NB4 (cell line): Measurements from ENCODE around the gene NTRK2.

Experiments
- CTCF ChIP-seq: IDR thresholded peaks from one replicate; pipeline ENCODE4 v1.5.1; 2012; ENCODE audit warnings: low read depth, low read length
- MAX ChIP-seq: IDR thresholded peaks from 2 replicates; pipeline ENCODE4 v1.6.1; 2011; ENCODE audit warnings: low read depth, low read length
- MYC ChIP-seq: IDR thresholded peaks from 2 replicates; pipeline ENCODE4 v1.6.1; 2011; ENCODE audit warnings: low read depth, low read length
- POLR2A ChIP-seq: IDR thresholded peaks from 2 replicates; pipeline ENCODE4 v1.6.1; 2011; ENCODE audit warnings: mild to moderate bottlenecking; ENCODE audit not compliant: insufficient read length; ENCODE audit errors: extremely low read depth

- TF ChIP-seq CTCF (no peak), MAX (no peak), POLR2A (no peak), MYC (no peak)
These were observed 338.2 kb downstream of the NTRK2 start for GRCh38 chr9:85007748-85008147.
